ENCODE results near the gene C19orf67.

- TF ChIP-seq CTCF (IDR thresholded peaks at IDR 0.05 in 8 of 11, conservative IDR thresholded peaks at IDR 0.05 in 3 of 11) = no peak
- no peak for TF ChIP-seq POLR2A (IDR thresholded peaks at IDR 0.05)
- TF ChIP-seq POLR2AphosphoS5 (IDR thresholded peaks at IDR 0.05) = no peak
Observed at GRCh38 chr19:14114439-14114838, 28.9 kb upstream of the C19orf67 start.

All from spleen (tissue), 7 donors.